T-helper 2 cell treated with Interferon-gamma antibody and Interleukin-4, amounts not matched to agents 100 ng/mL and 5 ng/mL, for 36 hours (primary cell): Measurements from ENCODE around the gene NR3C1. TPM values are rescaled to one million over a fixed set of nuclear protein-coding genes. Genes with fewer than 3 reads are reported as not detected.

Experiments
- intact Hi-C: fragments of 100-400 bp; cut with micrococcal nuclease; formaldehyde crosslinking; loops from one replicate; pipeline ENCODE4 v1.15.1; 2023
- total RNA-seq: library from RNA; stranded (reverse); gene quantifications from 2 replicates; pipeline ENCODE4 v1.2.3, GENCODE V29; 2022

NR3C1 gene
- total RNA-seq, 1 donor from 2014 or later, result 51.2 TPM

- intact Hi-C loops, result no loop called here
These were observed 30.4 kb downstream of the NR3C1 start for GRCh38 chr5:143373076-143373475.

GRCh38 chr5:143372187-143372829, 31.2 kb downstream of the NR3C1 start:
- intact Hi-C loops, result no loop called here

- intact Hi-C loops, result no loop called here
These were observed 33.0 kb downstream of the NR3C1 start for GRCh38 chr5:143370440-143370839.

- intact Hi-C loops, result no loop called here
These were observed 39.4 kb downstream of the NR3C1 start for GRCh38 chr5:143364061-143364460.

GRCh38 chr5:143362664-143363227, 40.7 kb downstream of the NR3C1 start:
- intact Hi-C loops, result no loop called here

- intact Hi-C loops, result no loop called here
These were observed 42.0 kb downstream of the NR3C1 start for GRCh38 chr5:143361438-143361837.

GRCh38 chr5:143360755-143361154, 42.7 kb downstream of the NR3C1 start:
- intact Hi-C loops, result no loop called here

- intact Hi-C loops, result no loop called here
These were observed 43.6 kb downstream of the NR3C1 start for GRCh38 chr5:143359869-143360268.

GRCh38 chr5:143356855-143357583, 46.5 kb downstream of the NR3C1 start:
- intact Hi-C loops, result no loop called here

GRCh38 chr5:143355710-143356109, 47.8 kb downstream of the NR3C1 start:
- intact Hi-C loops, result no loop called here

- intact Hi-C loops, result loop anchor here (5.0 kb wide), 3 partner anchors 332 to 838 kb away; partner anchors contain the start of genes KCTD16 and YIPF5
These were observed 49.5 kb downstream of the NR3C1 start for GRCh38 chr5:143354025-143354424.

GRCh38 chr5:143352691-143353090, 50.8 kb downstream of the NR3C1 start:
- intact Hi-C loops, result loop anchor here (2.0 to 5.0 kb wide), 7 partner anchors 50 to 840 kb away; partner anchors contain the start of genes KCTD16, NR3C1 and YIPF5

- intact Hi-C loops, result loop anchor here (5.0 kb wide), 3 partner anchors 329 to 841 kb away; partner anchors contain the start of genes KCTD16 and YIPF5
These were observed 52.5 kb downstream of the NR3C1 start for GRCh38 chr5:143350751-143351602.

- intact Hi-C loops, result loop anchor here (5.0 kb wide), 3 partner anchors 328 to 842 kb away; partner anchors contain the start of genes KCTD16 and YIPF5
These were observed 53.1 kb downstream of the NR3C1 start for GRCh38 chr5:143350341-143350740.

GRCh38 chr5:143349177-143349576, 54.3 kb downstream of the NR3C1 start:
- intact Hi-C loops, result no loop called here

- intact Hi-C loops, result no loop called here
These were observed 55.7 kb downstream of the NR3C1 start for GRCh38 chr5:143347698-143348344.

GRCh38 chr5:143347046-143347445, 56.4 kb downstream of the NR3C1 start:
- intact Hi-C loops, result no loop called here

GRCh38 chr5:143345671-143346440, 57.6 kb downstream of the NR3C1 start:
- intact Hi-C loops, result no loop called here

- intact Hi-C loops, result no loop called here
These were observed 60.4 kb downstream of the NR3C1 start for GRCh38 chr5:143343042-143343441.

GRCh38 chr5:143342607-143343006, 60.9 kb downstream of the NR3C1 start:
- intact Hi-C loops, result no loop called here
